SK-N-MC (cell line): ENCODE results near the gene HLX.

ENCODE experiments used
- EZH2 ChIP-seq: fragments of 200-600 bp; sonication (generic); IDR thresholded peaks from one replicate; pipeline ENCODE4 v1.6.1; 2017; ENCODE audit warnings: antibody characterized with exemption
- FOXP2 ChIP-seq: optimal IDR thresholded peaks from 2 replicates; pipeline ENCODE3; 2011; ENCODE audit warnings: mild to moderate bottlenecking, moderate library complexity; ENCODE audit not compliant: insufficient read depth; ENCODE audit errors: extremely low read length, control extremely low read depth
- POLR2AphosphoS5 ChIP-seq: IDR thresholded peaks from 2 replicates; pipeline ENCODE4 v1.6.1; 2012; ENCODE audit warnings: mild to moderate bottlenecking, low read depth, low read length, borderline replicate concordance

GRCh38 chr1:220838578-220838977 is 40.7 kb upstream of the HLX start:
- no peak for TF ChIP-seq POLR2AphosphoS5
- no peak for TF ChIP-seq EZH2
- TF ChIP-seq FOXP2: no peak
